ENCODE data around the gene NAV2.
"Not testable (repeated sequence)": the region's sequence is repeated elsewhere in the genome, so short reads cannot be mapped to it uniquely, and the experiment has no call there.

NAV2 gene

DNA sequence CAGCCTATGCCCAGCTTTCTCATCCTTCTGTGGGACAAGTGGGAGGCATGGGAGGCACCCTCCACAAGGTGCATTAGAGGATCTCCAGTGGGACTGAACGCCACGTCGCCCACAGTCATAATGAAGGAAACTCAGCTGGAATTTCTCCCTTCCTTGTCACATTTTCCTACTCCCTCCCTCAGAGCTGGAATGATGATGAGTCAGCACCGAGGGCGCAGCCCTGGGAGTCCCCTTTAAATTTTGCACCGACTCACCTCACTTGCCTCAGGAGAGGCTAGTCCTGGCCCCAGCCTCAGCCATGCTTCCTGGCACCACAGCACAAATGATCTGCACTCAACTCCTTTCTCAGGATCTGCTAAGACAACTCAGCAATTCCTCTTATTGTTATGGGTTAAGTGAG is 413.3 kb downstream of the NAV2 start:
- peak; percentile 70 for DNase-seq (ENCODE audit: insufficient read length, low spot score)
- no peak for FAIRE-seq

DNA sequence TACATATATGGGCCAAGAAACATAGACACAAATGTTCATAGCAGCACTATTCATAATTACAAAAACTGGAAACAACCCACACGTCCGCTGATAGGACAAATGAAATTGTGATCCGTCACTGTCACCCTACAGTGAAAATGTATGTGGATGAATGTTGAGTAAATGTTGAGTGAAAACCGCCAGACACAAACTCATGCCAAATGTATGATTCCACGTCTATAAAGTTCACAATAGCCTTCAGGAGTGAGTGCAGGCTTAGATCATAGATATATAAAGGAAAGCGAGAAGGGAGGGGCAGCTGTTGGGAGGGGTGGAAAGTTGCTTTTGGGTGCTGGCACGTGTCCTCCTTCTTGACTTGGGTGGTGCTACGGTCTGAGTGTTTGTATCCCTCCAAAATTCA is 414.1 kb downstream of the NAV2 start:
- DNase-seq (ENCODE audit: insufficient read length, low spot score) (no peak), FAIRE-seq (no peak)

More for the DNA sequence above, 413.3 kb downstream of the NAV2 start:
- TF ChIP-seq POLR2A (IDR thresholded peaks at IDR 0.05; ENCODE audit: low read depth, low read length) = no peak

DNA sequence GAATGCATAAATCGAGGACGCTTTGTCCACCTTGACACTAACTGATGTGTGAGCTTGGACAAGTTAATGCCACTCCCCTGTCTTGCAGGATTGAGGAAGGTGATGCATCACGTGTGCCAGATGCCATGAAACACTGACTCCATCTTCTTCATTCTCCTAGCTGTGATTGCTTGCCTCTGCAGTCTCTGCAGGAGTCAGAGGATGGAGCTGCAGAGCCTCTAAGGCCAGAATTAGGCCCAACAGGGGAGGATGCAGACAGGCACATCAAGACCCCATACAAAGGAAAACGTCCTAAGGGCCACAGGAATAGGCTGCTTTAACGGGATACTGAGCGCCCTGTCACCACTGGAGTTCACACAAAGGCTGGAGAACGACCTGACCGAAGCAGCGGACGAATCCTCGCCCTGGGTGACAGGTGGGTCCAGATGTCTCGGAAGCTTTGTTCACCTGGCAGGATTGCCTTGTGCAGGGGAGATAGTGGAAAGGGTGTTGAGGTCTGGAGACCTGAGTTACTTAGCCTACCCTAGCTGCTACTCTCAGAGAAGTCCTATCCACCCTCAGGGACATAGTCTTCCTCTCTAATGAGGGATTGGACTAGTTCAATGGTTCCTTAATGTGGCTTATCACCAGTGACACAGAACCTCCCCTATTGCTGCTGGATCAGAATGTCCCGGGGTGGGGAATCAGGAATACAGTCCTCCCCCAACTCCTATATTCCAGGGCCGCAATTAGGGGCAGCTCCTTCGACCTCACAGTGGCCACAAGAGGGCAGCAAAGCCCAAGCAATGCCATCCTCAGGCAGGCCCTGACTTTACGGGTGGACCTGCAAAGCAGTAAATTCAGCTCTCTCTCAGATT is 415.3 kb downstream of the NAV2 start:
- FAIRE-seq = no peak
- DNase-seq (ENCODE audit: insufficient read length, low spot score) = peak; percentile 55
- TF ChIP-seq POLR2A (IDR thresholded peaks at IDR 0.05; ENCODE audit: low read depth, low read length) = no peak

More for the DNA sequence above, 414.1 kb downstream of the NAV2 start:
- no peak for TF ChIP-seq POLR2A (IDR thresholded peaks at IDR 0.05; ENCODE audit: low read depth, low read length)

DNA sequence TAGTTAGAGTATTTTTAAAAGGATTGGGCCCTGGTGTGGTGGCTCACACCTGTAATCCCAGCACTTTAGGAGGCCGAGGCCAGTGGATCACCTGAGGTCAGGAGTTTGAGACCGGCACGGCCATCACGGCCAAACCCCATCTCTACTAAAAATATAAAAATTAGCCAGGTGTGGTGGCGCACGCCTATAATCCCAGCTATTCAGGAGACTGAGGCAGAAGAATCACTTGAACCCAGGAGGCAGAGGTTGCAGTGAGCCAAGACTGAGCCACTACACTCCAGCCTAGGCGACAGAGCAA is 415.8 kb downstream of the NAV2 start:
- DNase-seq (ENCODE audit: insufficient read length, low spot score); FAIRE-seq: not testable (repeated sequence)

DNA sequence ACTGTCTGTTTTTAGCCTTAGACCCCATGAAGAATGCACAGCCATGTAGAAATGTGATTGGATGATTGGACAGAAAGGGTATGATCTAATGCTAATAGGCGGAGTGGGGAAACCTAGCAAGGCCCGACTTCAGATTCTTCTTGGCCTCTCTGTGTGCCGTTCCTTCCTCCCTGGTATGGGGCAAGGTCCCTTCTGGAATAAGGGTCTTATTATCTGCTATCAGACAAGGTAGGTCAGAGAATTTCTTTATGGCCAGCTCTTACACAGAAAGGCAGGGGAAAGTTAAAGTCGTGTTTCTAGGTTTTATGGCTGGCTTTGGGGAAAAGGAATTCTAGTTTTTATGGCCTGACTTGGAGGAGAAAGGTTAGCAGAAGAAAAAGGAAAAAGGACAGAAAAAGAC is 417.0 kb downstream of the NAV2 start:
- FAIRE-seq (no peak), DNase-seq (ENCODE audit: insufficient read length, low spot score) (no peak)
- no peak for TF ChIP-seq POLR2A (IDR thresholded peaks at IDR 0.05; ENCODE audit: low read depth, low read length)

DNA sequence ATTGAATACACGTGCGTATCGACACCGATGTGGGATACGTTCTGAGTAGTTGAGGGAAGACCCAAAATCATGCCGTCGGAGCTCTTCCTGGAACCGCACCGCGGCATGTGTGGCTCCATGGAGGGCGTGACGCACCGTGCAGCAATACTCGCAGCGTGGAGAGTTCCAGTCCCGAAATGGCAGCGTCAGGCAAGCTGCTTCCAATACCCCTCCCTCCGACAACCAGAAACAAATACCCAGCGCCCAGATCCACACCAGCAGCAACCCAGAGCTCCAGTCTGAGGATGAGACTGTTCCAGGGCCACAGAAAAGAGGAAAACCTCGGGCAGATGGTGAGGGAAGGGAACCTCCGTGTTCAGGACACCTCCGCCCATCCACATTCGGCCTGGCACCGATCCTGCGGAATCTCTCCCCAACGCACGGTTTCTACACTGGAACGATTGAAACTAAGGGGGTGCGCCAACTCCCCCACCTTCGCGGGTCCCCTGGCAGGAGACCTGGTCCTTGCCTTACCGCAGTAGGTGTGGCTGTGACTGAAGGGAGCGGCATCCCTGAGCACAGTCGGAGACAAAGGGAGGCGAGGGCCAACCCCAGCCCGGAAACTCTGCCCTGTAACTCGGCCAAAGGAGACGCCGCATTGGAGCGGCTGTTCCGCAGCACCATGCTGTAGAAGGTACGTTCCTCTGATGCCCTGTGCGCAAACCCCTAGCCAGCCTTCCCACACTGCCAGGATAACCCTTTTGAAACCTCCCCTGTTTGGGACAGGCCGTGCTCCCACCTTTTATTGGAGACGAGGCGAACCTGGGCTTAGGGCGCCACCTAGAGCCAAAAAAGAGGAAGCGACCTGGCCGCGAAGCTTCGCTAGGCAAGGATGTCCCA is 419.4 kb downstream of the NAV2 start:
- no peak for FAIRE-seq
- no peak for TF ChIP-seq POLR2A (IDR thresholded peaks at IDR 0.05; ENCODE audit: low read depth, low read length)

DNA sequence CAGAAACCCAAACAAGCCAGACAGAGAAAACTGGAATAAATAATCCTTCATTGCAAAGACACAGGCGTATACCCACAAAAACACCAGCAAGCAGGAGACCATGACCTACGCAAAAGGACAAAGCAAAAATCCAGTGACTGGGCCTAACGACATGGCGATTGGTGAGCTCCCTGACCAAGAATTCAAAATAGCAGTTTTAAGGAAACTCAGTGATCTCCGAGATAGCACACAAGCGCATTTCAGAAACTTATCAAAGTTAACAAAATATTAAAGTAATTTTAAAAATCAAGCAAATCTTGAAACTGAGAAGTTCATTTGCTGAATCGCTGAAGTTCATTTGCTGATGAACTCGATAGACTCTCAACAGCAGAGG is 420.0 kb downstream of the NAV2 start:
- DNase-seq (ENCODE audit: insufficient read length, low spot score) = no peak
- no peak for FAIRE-seq
- no peak for TF ChIP-seq POLR2A (IDR thresholded peaks at IDR 0.05; ENCODE audit: low read depth, low read length)

More for the DNA sequence above, 419.4 kb downstream of the NAV2 start:
- DNase-seq (ENCODE audit: insufficient read length, low spot score) = peak; percentile 46

DNA sequence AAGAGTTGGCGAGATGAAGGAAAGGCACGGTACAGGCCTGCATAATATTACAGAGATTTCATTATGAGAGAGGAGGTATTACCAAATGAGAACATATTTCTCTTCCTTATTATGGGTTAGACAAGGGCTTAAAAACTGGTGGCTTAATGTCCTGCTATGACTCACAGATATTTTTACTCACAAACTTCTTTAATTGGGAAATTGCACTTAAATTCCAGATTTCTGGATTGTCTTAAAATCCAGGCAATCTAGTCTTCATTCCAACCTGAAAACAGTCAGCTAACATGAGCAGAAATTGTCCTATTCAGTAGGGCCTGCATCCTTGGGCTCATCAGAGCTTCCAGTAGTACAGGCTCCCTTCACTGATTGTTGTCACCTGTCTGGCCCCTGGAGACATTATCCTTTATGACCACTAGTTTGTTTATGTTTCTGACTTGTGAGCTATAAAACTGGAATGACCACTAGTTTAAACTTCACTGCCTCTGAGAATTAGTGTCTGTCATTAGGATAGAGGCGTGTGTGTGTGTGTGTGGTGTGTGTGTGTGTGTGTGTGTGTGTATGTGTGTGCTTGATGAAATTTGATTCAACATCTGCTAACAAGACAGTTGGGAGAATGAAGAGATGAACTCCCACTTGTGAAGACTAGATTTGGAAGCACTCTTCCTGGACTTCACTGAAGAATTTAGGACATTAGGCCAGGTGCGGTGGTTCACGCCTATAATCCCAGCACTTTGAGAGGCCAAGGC is 422.5 kb downstream of the NAV2 start:
- DNase-seq (ENCODE audit: insufficient read length, low spot score) (no peak), FAIRE-seq (no peak)
- TF ChIP-seq POLR2A (IDR thresholded peaks at IDR 0.05; ENCODE audit: low read depth, low read length) = no peak

DNA sequence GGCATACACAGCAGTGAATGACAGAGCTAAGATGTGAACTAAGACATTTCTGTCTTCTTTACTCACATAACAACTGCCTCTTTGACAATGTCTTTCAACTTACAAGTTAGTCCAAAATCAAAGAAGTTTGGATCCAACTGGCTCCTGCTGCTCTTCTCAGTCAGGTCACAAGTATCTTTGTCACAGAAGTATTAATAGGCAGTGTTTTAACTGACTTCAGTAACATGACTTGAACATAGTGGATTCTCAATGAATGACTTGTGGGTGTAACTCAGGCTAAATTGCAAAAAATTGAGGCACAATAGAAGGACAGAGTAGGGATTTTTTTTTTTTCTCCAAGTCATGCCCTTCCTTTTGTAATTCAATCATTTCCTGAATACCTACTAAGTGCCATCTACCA is 425.0 kb downstream of the NAV2 start:
- TF ChIP-seq POLR2A (IDR thresholded peaks at IDR 0.05; ENCODE audit: low read depth, low read length) = no peak
- FAIRE-seq (no peak), DNase-seq (ENCODE audit: insufficient read length, low spot score) (no peak)

DNA sequence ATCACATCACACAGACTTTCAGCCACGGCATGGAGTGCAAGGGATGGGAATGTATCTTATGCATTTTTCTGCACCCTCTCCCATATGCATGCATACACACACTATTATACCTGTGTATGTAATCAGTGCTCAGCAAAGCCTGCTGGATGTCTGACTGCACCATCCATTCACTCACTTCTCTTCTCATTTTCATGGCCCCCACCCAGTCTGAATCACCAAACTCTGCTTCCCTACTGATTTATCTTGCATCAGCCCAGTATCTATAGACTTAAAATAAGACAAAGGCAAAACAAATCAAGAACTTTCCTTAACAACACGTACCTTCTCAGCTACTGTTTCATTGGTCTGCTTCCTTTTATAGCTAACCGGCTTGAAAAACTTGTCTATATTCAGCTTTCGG is 426.1 kb downstream of the NAV2 start:
- no peak for TF ChIP-seq POLR2A (IDR thresholded peaks at IDR 0.05; ENCODE audit: low read depth, low read length)
- FAIRE-seq = no peak

DNA sequence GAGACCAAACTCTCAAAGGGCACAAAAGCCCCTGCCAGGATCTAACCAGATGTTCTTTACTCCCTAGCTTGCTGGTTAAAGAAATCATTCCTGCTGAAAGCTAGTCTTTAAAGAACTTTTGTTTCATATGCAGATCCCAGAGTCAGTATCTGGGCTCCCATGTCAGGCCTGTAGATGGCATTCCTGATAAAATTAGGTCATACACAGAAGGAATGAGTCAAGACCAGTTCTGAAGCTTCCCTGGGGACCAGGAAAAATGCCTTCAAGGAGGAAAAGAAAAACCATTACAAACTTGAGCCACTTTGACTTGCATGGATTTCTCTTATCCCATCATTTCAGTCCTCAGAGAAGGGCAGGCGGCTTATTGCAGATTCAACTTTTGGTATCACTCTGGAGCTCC is 441.7 kb downstream of the NAV2 start:
- peak; percentile 29 for DNase-seq (ENCODE audit: insufficient read length, low spot score)
- no peak for FAIRE-seq
- TF ChIP-seq POLR2A (IDR thresholded peaks at IDR 0.05; ENCODE audit: low read depth, low read length) = no peak

More for the DNA sequence above, 426.1 kb downstream of the NAV2 start:
- DNase-seq (ENCODE audit: insufficient read length, low spot score) = no peak

DNA sequence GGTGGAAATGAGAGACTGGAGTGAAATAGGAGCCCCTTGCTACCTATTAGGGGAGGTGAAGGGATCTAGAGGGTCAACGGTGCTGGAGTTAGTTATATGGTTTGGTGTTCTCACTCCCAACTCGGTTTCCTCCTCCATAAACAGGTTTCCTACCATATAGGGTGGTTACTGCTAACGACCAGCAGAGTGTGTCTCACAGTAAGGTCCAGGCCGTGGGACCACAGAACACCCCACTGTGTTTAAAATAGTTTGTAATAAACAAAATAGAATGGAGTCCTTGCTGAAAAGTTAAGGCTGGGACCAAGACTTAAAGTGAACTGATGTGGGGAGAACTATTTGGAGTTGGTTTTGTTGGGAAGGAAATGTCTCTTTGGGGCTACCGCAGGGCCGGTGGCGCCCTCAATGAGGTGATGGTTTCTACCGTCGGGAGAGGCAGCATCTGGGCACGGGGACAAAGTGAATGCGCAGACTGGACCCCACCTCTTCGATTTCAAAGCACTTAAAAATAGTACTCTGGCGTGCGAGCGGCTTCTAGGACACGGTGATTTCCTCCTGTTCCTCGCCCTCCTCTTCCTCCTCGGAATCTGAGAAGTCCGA is 443.1 kb downstream of the NAV2 start:
- no peak for DNase-seq (ENCODE audit: insufficient read length, low spot score)
- no peak for TF ChIP-seq POLR2A (IDR thresholded peaks at IDR 0.05; ENCODE audit: low read depth, low read length)
- FAIRE-seq = no peak

DNA sequence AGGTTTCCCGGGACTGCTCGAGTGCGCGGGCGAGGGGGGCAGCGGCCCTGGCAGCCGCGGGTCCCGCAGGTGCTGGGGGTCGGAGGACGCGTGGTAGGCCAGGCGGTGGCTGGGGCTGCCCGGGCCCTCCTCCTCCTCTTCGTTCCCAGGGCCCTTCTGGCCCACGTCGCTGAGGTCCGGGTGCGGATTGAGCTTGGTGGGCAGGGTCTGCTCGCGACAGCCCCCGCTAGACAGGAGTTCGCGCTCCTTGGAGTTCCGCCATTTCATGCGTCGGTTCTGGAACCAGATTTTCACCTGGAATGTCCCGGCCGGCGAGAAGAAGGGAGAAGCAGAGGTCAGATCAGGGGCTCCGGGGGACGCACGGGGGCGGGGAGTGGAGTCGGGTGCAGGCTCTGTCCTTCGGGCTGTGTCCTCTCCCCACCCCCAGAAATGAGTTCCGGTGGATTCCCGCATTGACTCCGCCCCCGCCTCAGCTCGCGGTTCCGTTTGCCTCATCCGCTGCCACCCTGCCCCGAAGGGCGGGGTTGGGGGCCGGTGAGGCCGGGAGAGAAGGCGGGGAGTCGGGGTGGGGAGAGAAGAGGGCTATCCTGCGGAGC is 443.7 kb downstream of the NAV2 start:
- DNase-seq (ENCODE audit: insufficient read length, low spot score) = no peak
- TF ChIP-seq POLR2A (IDR thresholded peaks at IDR 0.05; ENCODE audit: low read depth, low read length) = no peak
- FAIRE-seq = no peak

All from H54 (cell line).